Measurements from ENCODE around the gene TRMT11. TPM values are rescaled to one million over a fixed set of nuclear protein-coding genes. Genes with fewer than 3 reads are reported as not detected.

Gene TRMT11
- total and polyA plus RNA-seq, 2 of the 13 experiments (the other 11 are each of a cell fraction or from before 2014, with no cell fraction given) = 42.2 to 81.9 TPM

DNA sequence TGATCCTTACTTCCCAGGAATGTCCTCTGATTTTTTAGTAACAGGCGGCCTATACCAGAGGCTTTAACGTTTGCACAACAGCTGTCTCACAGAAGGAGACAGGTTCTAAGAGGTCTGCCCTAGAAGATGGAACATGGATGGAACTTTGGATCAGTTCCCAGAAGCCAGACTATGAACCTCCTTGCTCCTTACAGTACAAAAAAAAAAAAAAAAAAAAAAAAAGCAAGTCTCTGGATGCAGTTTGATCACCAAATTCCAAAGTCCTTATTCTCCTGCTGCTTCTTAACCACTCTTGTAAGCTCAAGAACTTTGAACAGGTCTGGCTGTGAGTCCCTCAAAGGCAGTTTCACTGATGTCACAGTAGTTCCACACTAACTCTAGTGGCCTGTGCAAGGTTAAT is 2.0 kb upstream of the TRMT11 start (continued):
- no peak for TF ChIP-seq PBX3 (CRISPR knock-in tag; IDR thresholded peaks at IDR 0.05; ENCODE audit: borderline replicate concordance)

- intact Hi-C loops (cut with micrococcal nuclease; ENCODE audit: unreplicated experiment) = no loop called here
- Histone ChIP-seq H3K27me3 (ENCODE audit: control insufficient read depth in 1 of 2, insufficient read depth in 2 of 2, low read length in 2 of 2) (no peaks in the 10 kb centered on the region; a peak in 1 of 5 replicates), H3K36me3 (replicated peaks in 1 of 2; ENCODE audit: control insufficient read depth in 1 of 2, insufficient read depth in 2 of 2, low read length in 2 of 2) (no peaks in the 10 kb centered on the region), H3K9me3 (ENCODE audit: low read length) (no peaks in the 10 kb centered on the region), H3K4me3 (replicated peaks in 1 of 3; ENCODE audit: insufficient read depth in 1 of 3, low read depth in 2 of 3, low read length in 3 of 3) (peak overlapping the region; percentile 80 to 95 (median 84); a peak in 5 of 6 replicates), H3K27ac (ENCODE audit: extremely low read length, insufficient read depth, low read length) (peak overlapping the region; percentile 87), H3K9ac (ENCODE audit: insufficient read depth, low read depth, low read length) (peak overlapping the region; percentile 91), H3K79me2 (ENCODE audit: insufficient read depth, low read length) (peaks cover 47% of the 10 kb centered on the region), H4K20me1 (ENCODE audit: insufficient read depth, low read length) (peaks cover 8% of the 10 kb centered on the region), H2AFZ (ENCODE audit: low read length) (peak overlapping the region; percentile 82), H3K4me2 (ENCODE audit: low read depth, low read length) (peak overlapping the region; percentile 90), H3K4me1 (ENCODE audit: insufficient read depth, low read length) (peaks cover 53% of the 10 kb centered on the region)
- no peak for FAIRE-seq
- ATAC-seq = no peak
- CTCF ChIA-PET (ENCODE audit: low intra/inter-chr PET ratio, low total read pairs) = no interaction called here
- BruUV-seq (replicated peaks) = no TSS peak
- in situ Hi-C loops (cut with HindIII; ENCODE audit: extremely low pct_ligation_motif_present, low pct_unique_long_range_greater_than_20kb) = no loop called here
- POLR2A ChIA-PET = interaction anchor here (0.7 to 5.4 kb wide), 18 partner anchors 10 to 684 kb away, joined by 3 to 71 read pairs (median 4); partner anchors contain the start of genes HDDC2, HINT3 and NCOA7
- peak; percentile 21 for DNase-seq (ENCODE audit: low spot score)
- 39% methylated on average over 4 of the region's 4 CpGs for WGBS (ENCODE audit: low lambda C conversion rate)
- no peak for TF ChIP-seq CEBPZ (IDR thresholded peaks at IDR 0.05; ENCODE audit: low read length)
- TF ChIP-seq HNF4G (IDR thresholded peaks at IDR 0.05; ENCODE audit: borderline replicate concordance, low read depth, low read length) = peak; percentile 39; the same call in 1 of the 2 replicates
- TF ChIP-seq HNF4G (CRISPR knock-in tag; IDR thresholded peaks at IDR 0.05; ENCODE audit: borderline replicate concordance, low read depth) = no peak
- 0 out of 2 replicates have a peak, but pooled peaks have one; percentile 1 for TF ChIP-seq ZNF569 (CRISPR knock-in tag; IDR thresholded peaks at IDR 0.05; ENCODE audit: borderline replicate concordance)
- TF ChIP-seq ZNF253 (CRISPR knock-in tag; IDR thresholded peaks at IDR 0.05; ENCODE audit: borderline replicate concordance) = no peak
- no peak for TF ChIP-seq HBP1 (CRISPR knock-in tag; IDR thresholded peaks at IDR 0.05; ENCODE audit: low read depth)
- TF ChIP-seq ZNF800 (CRISPR knock-in tag; IDR thresholded peaks at IDR 0.05) = peak; percentile 11; the same call in 1 of the 2 replicates
- TF ChIP-seq ISX (CRISPR knock-in tag; conservative IDR thresholded peaks at IDR 0.05) = no peak
- no peak for TF ChIP-seq ZNF564 (CRISPR knock-in tag; IDR thresholded peaks at IDR 0.05)
- no peak for TF ChIP-seq MATR3 (CRISPR knock-in tag; IDR thresholded peaks at IDR 0.05)
- peak; percentile 51 for TF ChIP-seq RARA (CRISPR knock-in tag; IDR thresholded peaks at IDR 0.05)
- 0 out of 4 replicates have a peak, but pooled peaks of 1 of the 2 experiments have one; percentile 3 for TF ChIP-seq EP300 (IDR thresholded peaks at IDR 0.05; ENCODE audit: low read depth in 2 of 2, low read length in 2 of 2)
- no peak for TF ChIP-seq EP300 (CRISPR knock-in tag; IDR thresholded peaks at IDR 0.05; ENCODE audit: borderline replicate concordance)
These were observed 818 bp upstream of the TRMT11 start for GRCh38 chr6:125985522-125985921.

Measured in HepG2 (cell line).